Trophoblast cell (in vitro differentiated cells and primary cell): ENCODE data around the gene ZNF221.

ENCODE experiments used
- DNase-seq, 2 donors: peaks; one replicate each; pipeline ENCODE4 v3.0.0-alpha.2; 2016
- H2AFZ ChIP-seq: 2 replicates; pipeline ENCODE4 v1.6.1; 2013; ENCODE audit warnings: low read length, moderate library complexity, mild to moderate bottlenecking; ENCODE audit not compliant: insufficient read depth, poor library complexity
- H2AK5ac ChIP-seq: 2 replicates; pipeline ENCODE4 v1.6.1; 2013; ENCODE audit warnings: mild to moderate bottlenecking, low read length
- H2BK120ac ChIP-seq: 2 replicates; pipeline ENCODE4 v1.6.1; 2013; ENCODE audit warnings: low read length, mild to moderate bottlenecking, moderate library complexity; ENCODE audit not compliant: insufficient read depth, poor library complexity
- H2BK12ac ChIP-seq: 2 replicates; pipeline ENCODE4 v1.6.1; 2013; ENCODE audit warnings: mild to moderate bottlenecking, low read length, moderate library complexity
- H2BK5ac ChIP-seq: 2 replicates; pipeline ENCODE4 v1.6.1; 2013; ENCODE audit warnings: low read length, low read depth, moderate library complexity, mild to moderate bottlenecking; ENCODE audit not compliant: poor library complexity
- H3K14ac ChIP-seq: 2 replicates; pipeline ENCODE4 v1.6.1; 2013; ENCODE audit warnings: mild to moderate bottlenecking, low read length
- H3K18ac ChIP-seq: 2 replicates; pipeline ENCODE4 v1.6.1; 2013; ENCODE audit warnings: mild to moderate bottlenecking, low read length
- H3K23ac ChIP-seq: 2 replicates; pipeline ENCODE4 v1.6.1; 2013; ENCODE audit warnings: low read length
- H3K27ac ChIP-seq: 2 replicates; pipeline ENCODE4 v1.5.1; 2013; ENCODE audit warnings: low read depth, mild to moderate bottlenecking, inconsistent platforms, low read length, moderate library complexity
- H3K27me3 ChIP-seq: 2 replicates; pipeline ENCODE4 v1.6.1; 2013; ENCODE audit warnings: inconsistent platforms, mild to moderate bottlenecking, low read length, moderate library complexity; ENCODE audit not compliant: insufficient read depth
- H3K36me3 ChIP-seq, 2 experiments: 1 replicate in 1 of 2; 2 replicates in 1 of 2; pipeline ENCODE4 v1.6.1; 2013; ENCODE audit warnings: low read length in 2 of 2, mild to moderate bottlenecking in 2 of 2, moderate library complexity in 1 of 2; ENCODE audit not compliant: insufficient read depth in 2 of 2, control insufficient read depth in 1 of 2
- H3K4ac ChIP-seq: 2 replicates; pipeline ENCODE4 v1.6.1; 2013; ENCODE audit warnings: low read depth, mild to moderate bottlenecking, low read length, moderate library complexity
- H3K4me1 ChIP-seq, 2 experiments: 1 replicate in 1 of 2; 2 replicates in 1 of 2; pipeline ENCODE4 v1.6.1; 2013; ENCODE audit warnings: low read length in 2 of 2, mild to moderate bottlenecking in 2 of 2, moderate library complexity in 1 of 2; ENCODE audit not compliant: insufficient read depth in 2 of 2, control insufficient read depth in 1 of 2
- H3K4me2 ChIP-seq: 2 replicates; pipeline ENCODE4 v1.6.1; 2013; ENCODE audit warnings: inconsistent platforms, mild to moderate bottlenecking, low read length, moderate library complexity
- H3K4me3 ChIP-seq: 2 replicates; pipeline ENCODE4 v1.5.1; 2013; ENCODE audit warnings: mild to moderate bottlenecking, low read depth, low read length, inconsistent platforms
- H3K79me1 ChIP-seq: one replicate; pipeline ENCODE4 v1.6.1; 2013; ENCODE audit warnings: low read length
- H3K79me2 ChIP-seq: 2 replicates; pipeline ENCODE4 v1.6.1; 2013; ENCODE audit warnings: low read length, mild to moderate bottlenecking; ENCODE audit not compliant: control insufficient read depth, insufficient read depth, poor library complexity
- H3K9ac ChIP-seq: 2 replicates; pipeline ENCODE4 v1.6.1; 2013; ENCODE audit warnings: mild to moderate bottlenecking, low read length
- H3K9me3 ChIP-seq: 2 replicates; pipeline ENCODE4 v1.6.1; 2013; ENCODE audit warnings: low read depth, mild to moderate bottlenecking, control low read depth, inconsistent platforms, low read length; ENCODE audit not compliant: insufficient read depth
- H4K12ac ChIP-seq: 2 replicates; pipeline ENCODE4 v1.6.1; 2013; ENCODE audit warnings: low read depth, mild to moderate bottlenecking, low read length, moderate library complexity
- H4K8ac ChIP-seq: 2 replicates; pipeline ENCODE4 v1.6.1; 2013; ENCODE audit warnings: low read depth, mild to moderate bottlenecking, low read length, moderate library complexity
- H4K91ac ChIP-seq: one replicate; pipeline ENCODE4 v1.6.1; 2013; ENCODE audit warnings: low read depth, mild to moderate bottlenecking, low read length, moderate library complexity
- WGBS: extraction: QIAGEN DNeasy Blood & Tissue Kit; methylation state at CpG from one replicate; pipeline ENCODE4 v1.1.7; 2013; ENCODE audit warnings: missing lambda C conversion rate; ENCODE audit not compliant: insufficient read length, insufficient coverage; ENCODE audit errors: extremely low coverage; 5-methylcytosine and 5-hydroxymethylcytosine counted together

ZNF221 gene

DNA sequence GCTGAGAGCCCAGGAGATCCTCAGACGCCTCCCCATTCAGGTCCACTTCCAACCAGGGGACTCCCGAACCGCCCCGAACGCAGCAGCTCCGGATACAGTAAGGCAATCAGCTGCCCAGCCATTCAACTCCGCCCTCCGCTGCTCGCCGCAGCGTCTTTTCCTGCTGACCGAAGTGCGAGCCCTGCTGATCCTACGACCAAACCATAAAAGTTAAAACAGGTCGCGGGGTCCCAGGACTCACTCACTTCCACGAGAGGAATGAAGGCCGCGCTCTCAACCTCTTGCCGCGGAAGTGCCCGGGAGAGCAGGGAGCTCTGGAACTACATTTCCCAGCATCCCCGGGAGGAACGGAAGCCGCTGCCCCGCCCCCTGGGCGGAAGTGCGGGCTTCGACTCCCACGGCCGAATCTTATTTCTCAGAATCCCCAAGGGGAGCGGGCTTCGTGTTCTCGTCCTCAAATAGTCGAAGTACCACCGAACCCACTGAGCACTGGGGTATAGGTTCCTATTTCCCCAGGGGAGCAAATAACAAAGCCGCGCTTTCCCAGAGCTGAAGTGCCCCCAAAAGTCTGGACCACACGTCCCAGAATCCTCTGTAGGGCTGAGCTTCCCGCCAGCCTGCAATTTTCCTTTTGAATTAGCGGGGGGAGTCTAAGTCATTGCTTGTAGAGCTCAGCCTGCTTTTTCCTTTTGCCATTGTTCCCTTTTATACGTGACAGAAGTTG, 15.9 kb upstream of the ZNF221 start, which contains the start of gene ZNF45:
ZNF45 (minus strand) TSS at position 298 of the 724 bp plus-strand sequence. CDS start 13,097 bp downstream, outside the sequence.
- WGBS, result no CpG with 5 or more reads among the region's 42 CpGs
- Histone ChIP-seq H3K14ac (no peak within 1 kb of the TSS), H2AK5ac (no peak within 1 kb of the TSS), H2BK120ac (peak within 1 kb of the TSS; percentile 10), H3K4ac (peak within 1 kb of the TSS; percentile 40), H2AFZ (peak within 1 kb of the TSS; percentile 95), H2BK5ac (peak within 1 kb of the TSS; percentile 14), H3K79me1 (peaks cover 2% of the 10 kb centered on the region), H3K23ac (no peak within 1 kb of the TSS), H3K4me2 (peak within 1 kb of the TSS; percentile 76), H3K27ac (peak within 1 kb of the TSS; percentile 70), H3K9me3 (no peaks in the 10 kb centered on the region), H3K36me3 (peaks cover 6 to 7% of the 10 kb centered on the region in 2 experiments), H3K4me3 (peak within 1 kb of the TSS; percentile 91), H3K9ac (peak within 1 kb of the TSS; percentile 97), H3K4me1 (peaks cover 0 to 3% of the 10 kb centered on the region in 2 experiments), H3K79me2 (no peaks in the 10 kb centered on the region), H3K27me3 (no peaks in the 10 kb centered on the region), H3K18ac (no peak within 1 kb of the TSS), H4K91ac (peak within 1 kb of the TSS; percentile 29), H4K12ac (peak within 1 kb of the TSS; percentile 88), H4K8ac (peak within 1 kb of the TSS; percentile 79), H2BK12ac (no peak within 1 kb of the TSS)
- DNase-seq, result peak; percentile 86 to 94

DNA sequence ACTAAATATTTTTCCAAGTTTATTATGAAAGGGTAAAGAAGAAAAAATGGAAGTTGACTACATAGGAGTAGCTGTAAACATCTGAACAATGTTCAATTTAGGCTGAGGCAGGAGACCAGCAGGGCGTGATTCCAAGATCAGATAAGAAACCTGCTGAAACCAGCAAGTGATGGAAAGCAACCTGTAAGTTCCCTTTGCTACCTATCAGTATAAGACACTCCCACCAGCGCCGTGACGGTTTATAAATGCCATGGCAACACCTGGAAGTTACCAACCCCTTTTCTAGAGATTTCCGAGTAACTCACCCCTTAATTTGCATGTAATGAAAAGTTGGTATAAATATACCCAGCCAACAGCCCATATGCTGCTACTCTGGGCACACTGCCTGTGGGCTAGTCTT, 14.8 kb upstream of the ZNF221 start:
- Histone ChIP-seq H4K8ac (peak overlapping the region; percentile 62), H2BK5ac (no peak overlapping the region), H3K9me3 (no peaks in the 10 kb centered on the region), H3K18ac (no peak overlapping the region), H2AK5ac (no peak overlapping the region), H4K91ac (no peak overlapping the region), H3K4me3 (no peak overlapping the region), H3K79me2 (no peaks in the 10 kb centered on the region), H3K4ac (no peak overlapping the region), H4K12ac (no peak overlapping the region), H3K14ac (no peak overlapping the region), H3K4me2 (no peak overlapping the region), H3K23ac (no peak overlapping the region), H2BK120ac (no peak overlapping the region), H3K79me1 (peaks cover 2% of the 10 kb centered on the region), H3K9ac (no peak overlapping the region), H2BK12ac (no peak overlapping the region), H3K27me3 (no peaks in the 10 kb centered on the region), H3K36me3 (peaks cover 4% of the 10 kb centered on the region in 2 experiments), H3K27ac (no peak overlapping the region), H3K4me1 (peaks cover 0 to 3% of the 10 kb centered on the region in 2 experiments), H2AFZ (no peak overlapping the region)
- no CpG with 5 or more reads among the region's 5 CpGs for WGBS
- peak in 1 of 2 donors; percentile 2 for DNase-seq

DNA sequence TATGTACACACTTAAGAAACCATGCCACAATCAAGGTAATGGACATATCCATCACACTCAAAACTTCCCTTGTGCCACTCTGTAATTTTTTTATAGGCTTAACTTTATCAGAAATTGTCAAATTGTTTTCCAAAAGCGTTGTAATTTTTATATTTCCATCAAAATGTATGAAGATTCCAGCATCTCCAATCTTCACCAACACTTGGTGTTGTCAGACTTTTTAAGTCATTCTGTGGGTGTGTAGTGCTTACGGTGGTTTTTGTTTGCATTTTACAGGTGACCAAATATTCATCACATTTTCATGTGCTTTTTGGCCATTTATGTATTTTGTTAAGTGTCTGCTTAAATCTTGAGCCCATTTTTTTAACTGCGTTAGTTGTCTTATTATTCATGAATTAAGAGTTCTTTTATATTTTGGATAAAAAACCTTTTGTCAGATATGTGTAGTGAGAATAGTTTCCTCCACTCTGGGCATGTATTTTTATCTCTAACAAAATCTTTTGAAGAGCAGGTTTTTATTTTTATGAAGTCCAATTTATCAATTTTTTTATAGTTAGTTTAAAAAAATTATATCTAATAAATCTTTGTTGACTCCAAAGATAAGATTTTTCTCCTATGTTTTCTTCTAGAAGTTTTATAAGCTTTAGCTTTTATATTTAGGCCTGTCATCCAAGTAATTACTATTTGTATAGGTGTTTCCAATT, 11.3 kb upstream of the ZNF221 start:
- H4K12ac ChIP-seq, result no peak overlapping the region
- no peak overlapping the region for H3K14ac ChIP-seq
- H2BK120ac ChIP-seq, result no peak overlapping the region
- no peak overlapping the region for H2BK12ac ChIP-seq
- H3K27ac ChIP-seq, result no peak overlapping the region
- H3K4me2 ChIP-seq, result no peak overlapping the region
- no peak overlapping the region for H4K91ac ChIP-seq
- no peaks in the 10 kb centered on the region for H3K9me3 ChIP-seq
- no peak for DNase-seq
- H3K79me2 ChIP-seq, result no peaks in the 10 kb centered on the region
- no peak overlapping the region for H3K4ac ChIP-seq
- H3K4me3 ChIP-seq, result no peak overlapping the region
- no peak overlapping the region for H2BK5ac ChIP-seq
- H3K27me3 ChIP-seq, result no peaks in the 10 kb centered on the region
- no peak overlapping the region for H2AFZ ChIP-seq
- no peak overlapping the region for H2AK5ac ChIP-seq
- H3K18ac ChIP-seq, result no peak overlapping the region
- no peaks in the 10 kb centered on the region for H3K4me1 ChIP-seq
- no CpG with 5 or more reads among the region's 3 CpGs for WGBS
- no peak overlapping the region for H4K8ac ChIP-seq
- peaks cover 2% of the 10 kb centered on the region for H3K79me1 ChIP-seq
- H3K9ac ChIP-seq, result no peak overlapping the region
- H3K23ac ChIP-seq, result no peak overlapping the region
- no peaks in the 10 kb centered on the region for H3K36me3 ChIP-seq

DNA sequence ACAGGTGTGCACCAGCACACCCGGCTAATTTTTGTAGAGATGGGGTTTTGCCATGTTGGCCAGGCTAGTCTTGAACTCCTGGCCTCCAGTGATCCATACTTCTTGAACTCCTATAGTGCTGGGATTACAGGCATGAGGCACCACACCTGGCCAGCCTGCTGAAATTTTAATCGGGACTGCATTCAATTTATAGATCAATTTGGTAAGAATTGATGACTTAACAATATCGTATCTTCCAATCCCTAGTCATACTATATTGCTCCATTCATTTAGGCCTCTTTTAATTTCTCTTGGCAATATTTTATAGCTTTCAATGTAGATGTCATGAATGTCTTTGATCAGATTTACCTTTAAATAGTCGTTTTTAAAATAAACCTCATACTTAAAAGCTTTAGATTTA, 10.3 kb upstream of the ZNF221 start:
- Histone ChIP-seq H2BK12ac (no peak overlapping the region), H3K18ac (no peak overlapping the region), H3K9me3 (no peaks in the 10 kb centered on the region), H3K79me1 (no peaks in the 10 kb centered on the region), H2BK5ac (no peak overlapping the region), H2AFZ (no peak overlapping the region), H2BK120ac (no peak overlapping the region), H3K4ac (no peak overlapping the region), H2AK5ac (no peak overlapping the region), H3K9ac (no peak overlapping the region), H4K8ac (no peak overlapping the region), H3K36me3 (no peaks in the 10 kb centered on the region), H3K27me3 (no peaks in the 10 kb centered on the region), H4K12ac (no peak overlapping the region), H3K4me3 (no peak overlapping the region), H4K91ac (no peak overlapping the region), H3K79me2 (no peaks in the 10 kb centered on the region), H3K4me1 (no peaks in the 10 kb centered on the region), H3K27ac (no peak overlapping the region), H3K23ac (no peak overlapping the region), H3K14ac (no peak overlapping the region), H3K4me2 (no peak overlapping the region)
- WGBS, result no CpG with 5 or more reads among the region's 4 CpGs
- no peak for DNase-seq
